HepG2 (cell line): ENCODE measurements around the gene IRF1. TPM values are rescaled to one million over a fixed set of nuclear protein-coding genes. Genes with fewer than 3 reads are reported as not detected.

ENCODE experiments used
- ARNT2 ChIP-seq: sonication (generic); formaldehyde crosslinking; IDR thresholded peaks from 2 replicates; pipeline ENCODE4 v1.8.0; 2022; ENCODE audit warnings: mild to moderate bottlenecking, low read depth, missing genetic modification reagents, moderate library complexity
- ERF ChIP-seq: IDR thresholded peaks from 2 replicates; pipeline ENCODE4 v1.6.1; 2018; ENCODE audit warnings: missing biosample characterization, missing genetic modification reagents
- ISL2 ChIP-seq: sonication (generic); formaldehyde crosslinking; IDR thresholded peaks from 2 replicates; pipeline ENCODE4 v1.5.0; 2020; ENCODE audit warnings: missing genetic modification reagents
- ISX ChIP-seq: sonication (generic); formaldehyde crosslinking; conservative IDR thresholded peaks from 2 replicates; pipeline ENCODE4 v1.5.0; 2020; ENCODE audit warnings: missing genetic modification reagents
- MTA1 ChIP-seq: sonication (generic); formaldehyde crosslinking; IDR thresholded peaks from 2 replicates; pipeline ENCODE4 v1.4.0; 2020; ENCODE audit warnings: missing genetic modification reagents, mild to moderate bottlenecking, borderline replicate concordance
- RFX1 ChIP-seq: fragments of 450-650 bp; IDR thresholded peaks from 2 replicates; pipeline ENCODE4 v1.6.1; 2017
- SOX13 ChIP-seq, 3 experiments: fragments of 450-650 bp in 1 of 3; sonication (generic) in 1 of 3; formaldehyde crosslinking in 1 of 3; IDR thresholded peaks in 2 of 3; conservative IDR thresholded peaks in 1 of 3; 2 replicates each; pipeline versions ENCODE4 v1.5.0 to v1.6.1; 2016 to 2020; ENCODE audit warnings: antibody characterized with exemption in 1 of 3, mild to moderate bottlenecking in 1 of 3, missing compliant biosample characterization in 1 of 3, missing genetic modification reagents in 1 of 3, moderate library complexity in 1 of 3
- ZNF224 ChIP-seq: sonication (generic); formaldehyde crosslinking; IDR thresholded peaks from 2 replicates; pipeline ENCODE4 v1.5.0; 2020; ENCODE audit warnings: mild to moderate bottlenecking, missing genetic modification reagents
- ZNF333 ChIP-seq: sonication (generic); formaldehyde crosslinking; IDR thresholded peaks from 2 replicates; pipeline ENCODE4 v1.4.0; 2020; ENCODE audit warnings: mild to moderate bottlenecking, missing genetic modification reagents, borderline replicate concordance
- ZNF746 ChIP-seq: sonication (generic); formaldehyde crosslinking; IDR thresholded peaks from 2 replicates; pipeline ENCODE4 v1.8.0; 2022; ENCODE audit warnings: mild to moderate bottlenecking, missing genetic modification reagents
- polyA plus RNA-seq, 8 experiments: library from polyadenylated mRNA; depleted of rRNA in 3 of 8; stranded (reverse) in 7 of 8; unstranded in 1 of 8; fragments of >200 nt; fragmentation: Illumina TruSeq in 4 of 8; extraction: Trizol in 4 of 8; gene quantifications; 2 replicates each; pipeline versions ENCODE4 v1.2.1 to v1.2.3, GENCODE V29; 2011 to 2016; ENCODE audit warnings: low read depth in 4 of 8, missing spikeins in 1 of 8, mixed read lengths in 1 of 8; ENCODE audit not compliant: insufficient read depth in 1 of 8
- total RNA-seq, 5 experiments: library from RNA; depleted of rRNA; stranded (reverse); fragments of >200 nt; fragmentation: Illumina TruSeq; extraction: Trizol; gene quantifications; 2 replicates each; pipeline ENCODE4 v1.2.3, GENCODE V29; 2016; ENCODE audit warnings: low read depth in 1 of 5
- TF ChIP-seq, protein P1 (sequence below): sonication (generic); formaldehyde crosslinking; IDR thresholded peaks from 2 replicates; pipeline ENCODE4 v1.4.0; 2020; ENCODE audit warnings: missing genetic modification reagents
- TF ChIP-seq, protein P2 (sequence below): sonication (generic); formaldehyde crosslinking; IDR thresholded peaks from 2 replicates; pipeline ENCODE4 v1.9.0; 2021; ENCODE audit warnings: missing genetic modification reagents, borderline replicate concordance
- TF ChIP-seq, protein P3 (sequence below): sonication (generic); formaldehyde crosslinking; IDR thresholded peaks from 2 replicates; pipeline ENCODE4 v1.4.0; 2020; ENCODE audit warnings: missing genetic modification reagents
- TF ChIP-seq, protein P4 (sequence below): sonication (generic); formaldehyde crosslinking; IDR thresholded peaks from 2 replicates; pipeline ENCODE4 v1.8.0; 2022; ENCODE audit warnings: mild to moderate bottlenecking, missing genetic modification reagents, moderate library complexity
- TF ChIP-seq, protein P5 (sequence below): sonication (generic); formaldehyde crosslinking; IDR thresholded peaks from 2 replicates; pipeline ENCODE4 v1.4.0; 2020; ENCODE audit warnings: mild to moderate bottlenecking, missing genetic modification reagents
- TF ChIP-seq, protein P6 (sequence below): sonication (generic); formaldehyde crosslinking; IDR thresholded peaks from 2 replicates; pipeline ENCODE4 v1.4.0; 2020; ENCODE audit warnings: missing genetic modification reagents

IRF1 gene
- total and polyA plus RNA-seq, 2 of the 13 experiments (the other 11 are each of a cell fraction or from before 2014, with no cell fraction given), result 4.1 to 8.8 TPM

DNA sequence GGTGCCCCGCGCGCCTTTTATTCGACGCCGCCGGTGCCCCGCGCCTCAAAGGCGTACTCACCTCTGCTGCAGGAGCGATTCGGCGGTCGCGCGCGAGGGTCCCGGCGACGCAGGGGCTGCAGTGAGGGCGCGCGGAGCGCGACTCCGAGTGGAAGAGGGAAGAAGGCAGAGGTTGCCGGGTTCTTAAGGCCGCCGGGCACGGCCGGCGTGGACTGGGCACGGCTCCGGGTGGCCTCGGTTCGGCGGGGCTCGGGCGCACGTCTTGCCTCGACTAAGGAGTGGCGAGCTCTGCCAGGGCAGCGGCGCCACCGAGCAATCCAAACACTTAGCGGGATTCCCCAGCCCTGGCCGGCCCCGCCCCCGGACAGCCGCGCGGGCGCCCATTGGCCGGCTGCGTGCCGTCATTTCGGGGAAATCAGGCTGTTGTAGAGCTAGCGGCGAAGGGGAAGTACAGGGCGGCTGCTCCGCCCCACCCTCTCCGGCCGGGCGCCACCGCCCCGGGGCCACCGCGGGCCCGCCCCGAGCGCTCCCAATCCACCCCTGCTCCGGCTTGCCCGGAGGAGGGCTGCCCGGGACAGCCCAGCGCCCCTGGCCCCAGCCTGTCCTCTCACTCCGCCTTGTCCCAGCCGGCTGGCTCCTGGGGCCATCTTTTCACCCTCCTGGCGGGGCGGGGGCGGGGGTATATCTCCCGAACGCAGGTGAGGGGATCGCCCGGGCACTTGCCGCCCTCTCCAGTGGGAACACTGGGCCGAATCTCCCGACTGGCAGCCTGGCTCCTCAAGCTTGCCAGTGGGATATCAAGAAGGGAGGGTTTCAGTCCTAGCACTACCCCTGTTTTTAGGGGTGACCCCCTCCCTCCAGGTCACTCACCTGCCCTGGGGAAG, at the start of gene IRF1 (continued):
- TF ChIP-seq, protein P1, sequence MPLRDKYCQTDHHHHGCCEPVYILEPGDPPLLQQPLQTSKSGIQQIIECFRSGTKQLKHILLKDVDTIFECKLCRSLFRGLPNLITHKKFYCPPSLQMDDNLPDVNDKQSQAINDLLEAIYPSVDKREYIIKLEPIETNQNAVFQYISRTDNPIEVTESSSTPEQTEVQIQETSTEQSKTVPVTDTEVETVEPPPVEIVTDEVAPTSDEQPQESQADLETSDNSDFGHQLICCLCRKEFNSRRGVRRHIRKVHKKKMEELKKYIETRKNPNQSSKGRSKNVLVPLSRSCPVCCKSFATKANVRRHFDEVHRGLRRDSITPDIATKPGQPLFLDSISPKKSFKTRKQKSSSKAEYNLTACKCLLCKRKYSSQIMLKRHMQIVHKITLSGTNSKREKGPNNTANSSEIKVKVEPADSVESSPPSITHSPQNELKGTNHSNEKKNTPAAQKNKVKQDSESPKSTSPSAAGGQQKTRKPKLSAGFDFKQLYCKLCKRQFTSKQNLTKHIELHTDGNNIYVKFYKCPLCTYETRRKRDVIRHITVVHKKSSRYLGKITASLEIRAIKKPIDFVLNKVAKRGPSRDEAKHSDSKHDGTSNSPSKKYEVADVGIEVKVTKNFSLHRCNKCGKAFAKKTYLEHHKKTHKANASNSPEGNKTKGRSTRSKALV (CRISPR knock-in tag), result peak; percentile 89
- no peak for TF ChIP-seq SOX13 (IDR thresholded peaks at IDR 0.05)
- TF ChIP-seq SOX13 (CRISPR knock-in tag; conservative IDR thresholded peaks at IDR 0.05 in 1 of 2, IDR thresholded peaks at IDR 0.05 in 1 of 2), result peak in 1 of 2 experiments; percentile 11; a peak in 1 of 4 replicates
- TF ChIP-seq, protein P2, sequence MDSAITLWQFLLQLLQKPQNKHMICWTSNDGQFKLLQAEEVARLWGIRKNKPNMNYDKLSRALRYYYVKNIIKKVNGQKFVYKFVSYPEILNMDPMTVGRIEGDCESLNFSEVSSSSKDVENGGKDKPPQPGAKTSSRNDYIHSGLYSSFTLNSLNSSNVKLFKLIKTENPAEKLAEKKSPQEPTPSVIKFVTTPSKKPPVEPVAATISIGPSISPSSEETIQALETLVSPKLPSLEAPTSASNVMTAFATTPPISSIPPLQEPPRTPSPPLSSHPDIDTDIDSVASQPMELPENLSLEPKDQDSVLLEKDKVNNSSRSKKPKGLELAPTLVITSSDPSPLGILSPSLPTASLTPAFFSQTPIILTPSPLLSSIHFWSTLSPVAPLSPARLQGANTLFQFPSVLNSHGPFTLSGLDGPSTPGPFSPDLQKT (CRISPR knock-in tag), result peak; percentile 74; the same call in 1 of the 2 replicates
- no peak for TF ChIP-seq RFX1
- 0 out of 2 replicates have a peak, but pooled peaks have one; percentile 12 for TF ChIP-seq ZNF224 (CRISPR knock-in tag)
- TF ChIP-seq, protein P3, sequence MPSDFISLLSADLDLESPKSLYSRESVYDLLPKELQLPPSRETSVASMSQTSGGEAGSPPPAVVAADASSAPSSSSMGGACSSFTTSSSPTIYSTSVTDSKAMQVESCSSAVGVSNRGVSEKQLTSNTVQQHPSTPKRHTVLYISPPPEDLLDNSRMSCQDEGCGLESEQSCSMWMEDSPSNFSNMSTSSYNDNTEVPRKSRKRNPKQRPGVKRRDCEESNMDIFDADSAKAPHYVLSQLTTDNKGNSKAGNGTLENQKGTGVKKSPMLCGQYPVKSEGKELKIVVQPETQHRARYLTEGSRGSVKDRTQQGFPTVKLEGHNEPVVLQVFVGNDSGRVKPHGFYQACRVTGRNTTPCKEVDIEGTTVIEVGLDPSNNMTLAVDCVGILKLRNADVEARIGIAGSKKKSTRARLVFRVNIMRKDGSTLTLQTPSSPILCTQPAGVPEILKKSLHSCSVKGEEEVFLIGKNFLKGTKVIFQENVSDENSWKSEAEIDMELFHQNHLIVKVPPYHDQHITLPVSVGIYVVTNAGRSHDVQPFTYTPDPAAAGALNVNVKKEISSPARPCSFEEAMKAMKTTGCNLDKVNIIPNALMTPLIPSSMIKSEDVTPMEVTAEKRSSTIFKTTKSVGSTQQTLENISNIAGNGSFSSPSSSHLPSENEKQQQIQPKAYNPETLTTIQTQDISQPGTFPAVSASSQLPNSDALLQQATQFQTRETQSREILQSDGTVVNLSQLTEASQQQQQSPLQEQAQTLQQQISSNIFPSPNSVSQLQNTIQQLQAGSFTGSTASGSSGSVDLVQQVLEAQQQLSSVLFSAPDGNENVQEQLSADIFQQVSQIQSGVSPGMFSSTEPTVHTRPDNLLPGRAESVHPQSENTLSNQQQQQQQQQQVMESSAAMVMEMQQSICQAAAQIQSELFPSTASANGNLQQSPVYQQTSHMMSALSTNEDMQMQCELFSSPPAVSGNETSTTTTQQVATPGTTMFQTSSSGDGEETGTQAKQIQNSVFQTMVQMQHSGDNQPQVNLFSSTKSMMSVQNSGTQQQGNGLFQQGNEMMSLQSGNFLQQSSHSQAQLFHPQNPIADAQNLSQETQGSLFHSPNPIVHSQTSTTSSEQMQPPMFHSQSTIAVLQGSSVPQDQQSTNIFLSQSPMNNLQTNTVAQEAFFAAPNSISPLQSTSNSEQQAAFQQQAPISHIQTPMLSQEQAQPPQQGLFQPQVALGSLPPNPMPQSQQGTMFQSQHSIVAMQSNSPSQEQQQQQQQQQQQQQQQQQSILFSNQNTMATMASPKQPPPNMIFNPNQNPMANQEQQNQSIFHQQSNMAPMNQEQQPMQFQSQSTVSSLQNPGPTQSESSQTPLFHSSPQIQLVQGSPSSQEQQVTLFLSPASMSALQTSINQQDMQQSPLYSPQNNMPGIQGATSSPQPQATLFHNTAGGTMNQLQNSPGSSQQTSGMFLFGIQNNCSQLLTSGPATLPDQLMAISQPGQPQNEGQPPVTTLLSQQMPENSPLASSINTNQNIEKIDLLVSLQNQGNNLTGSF (CRISPR knock-in tag), result peak; percentile 39; the same call in 1 of the 2 replicates
- peak; percentile 64; the same call in 1 of the 2 replicates for TF ChIP-seq ARNT2 (CRISPR knock-in tag)
- TF ChIP-seq MTA1 (CRISPR knock-in tag), result no peak
- TF ChIP-seq, protein P4, sequence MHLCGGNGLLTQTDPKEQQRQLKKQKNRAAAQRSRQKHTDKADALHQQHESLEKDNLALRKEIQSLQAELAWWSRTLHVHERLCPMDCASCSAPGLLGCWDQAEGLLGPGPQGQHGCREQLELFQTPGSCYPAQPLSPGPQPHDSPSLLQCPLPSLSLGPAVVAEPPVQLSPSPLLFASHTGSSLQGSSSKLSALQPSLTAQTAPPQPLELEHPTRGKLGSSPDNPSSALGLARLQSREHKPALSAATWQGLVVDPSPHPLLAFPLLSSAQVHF, result no peak; the same call in 1 of the 2 replicates
- TF ChIP-seq ZNF746 (CRISPR knock-in tag), result peak; percentile 26; the same call in 1 of the 2 replicates
- 0 out of 2 replicates have a peak, but pooled peaks have one; percentile 23 for TF ChIP-seq ZNF333
- 0 out of 2 replicates have a peak, but pooled peaks have one; percentile 76 for TF ChIP-seq ISX (CRISPR knock-in tag)
- TF ChIP-seq, protein P5, sequence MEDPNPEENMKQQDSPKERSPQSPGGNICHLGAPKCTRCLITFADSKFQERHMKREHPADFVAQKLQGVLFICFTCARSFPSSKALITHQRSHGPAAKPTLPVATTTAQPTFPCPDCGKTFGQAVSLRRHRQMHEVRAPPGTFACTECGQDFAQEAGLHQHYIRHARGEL (CRISPR knock-in tag), result no peak
- peak; percentile 61 for TF ChIP-seq ISL2 (CRISPR knock-in tag)
- TF ChIP-seq ERF, result peak; percentile 62
- TF ChIP-seq, protein P6, sequence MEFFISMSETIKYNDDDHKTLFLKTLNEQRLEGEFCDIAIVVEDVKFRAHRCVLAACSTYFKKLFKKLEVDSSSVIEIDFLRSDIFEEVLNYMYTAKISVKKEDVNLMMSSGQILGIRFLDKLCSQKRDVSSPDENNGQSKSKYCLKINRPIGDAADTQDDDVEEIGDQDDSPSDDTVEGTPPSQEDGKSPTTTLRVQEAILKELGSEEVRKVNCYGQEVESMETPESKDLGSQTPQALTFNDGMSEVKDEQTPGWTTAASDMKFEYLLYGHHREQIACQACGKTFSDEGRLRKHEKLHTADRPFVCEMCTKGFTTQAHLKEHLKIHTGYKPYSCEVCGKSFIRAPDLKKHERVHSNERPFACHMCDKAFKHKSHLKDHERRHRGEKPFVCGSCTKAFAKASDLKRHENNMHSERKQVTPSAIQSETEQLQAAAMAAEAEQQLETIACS (CRISPR knock-in tag), result peak; percentile 53; the same call in 1 of the 2 replicates
